Measurements from ENCODE around the gene BANP.
"Not testable (repeated sequence)": the region's sequence is repeated elsewhere in the genome, so short reads cannot be mapped to it uniquely, and the experiment has no call there.

The BANP gene

GRCh38 chr16:87950765-87951551, at the start of gene BANP:
Gene BANP, plus strand, starts transcription at chr16:87951434. Its CDS starts 23,682 bp downstream, at chr16:87975116.
- no peaks in the 10 kb centered on the region for H3K9me3 Mint-ChIP-seq
- peak within 1 kb of the TSS; percentile 100 for H3K27ac Mint-ChIP-seq
- peak; percentile 55 to 63 (median 62) for TF ChIP-seq CTCF (IDR thresholded peaks at IDR 0.05; ENCODE audit: unreplicated experiment in 3 of 3)
- H3K36me3 Mint-ChIP-seq (ENCODE audit: low read depth), result peaks cover 6% of the 10 kb centered on the region
- peak within 1 kb of the TSS; percentile 95 to 99 (median 99) for H3K4me3 Mint-ChIP-seq
- H3K27me3 Mint-ChIP-seq (ENCODE audit: low read depth), result no peaks in the 10 kb centered on the region
- H3K4me1 Mint-ChIP-seq, result peaks cover 49% of the 10 kb centered on the region

GRCh38 chr16:87904963-87905362, 46.3 kb upstream of the BANP start:
- H3K27me3 Mint-ChIP-seq (ENCODE audit: low read depth), result peaks cover 45% of the 10 kb centered on the region
- not testable (repeated sequence) for H3K36me3 Mint-ChIP-seq (ENCODE audit: low read depth); H3K9me3 Mint-ChIP-seq; H3K4me3 Mint-ChIP-seq; H3K27ac Mint-ChIP-seq; H3K4me1 Mint-ChIP-seq

- H3K9me3 Mint-ChIP-seq; H3K4me1 Mint-ChIP-seq; H3K36me3 Mint-ChIP-seq (ENCODE audit: low read depth); H3K4me3 Mint-ChIP-seq; H3K27ac Mint-ChIP-seq: not testable (repeated sequence)
- peaks cover 45% of the 10 kb centered on the region for H3K27me3 Mint-ChIP-seq (ENCODE audit: low read depth)
These were observed 45.7 kb upstream of the BANP start for GRCh38 chr16:87905521-87905920.

- H3K36me3 Mint-ChIP-seq (ENCODE audit: low read depth); H3K9me3 Mint-ChIP-seq; H3K4me3 Mint-ChIP-seq; H3K4me1 Mint-ChIP-seq; H3K27ac Mint-ChIP-seq: not testable (repeated sequence)
- peaks cover 45% of the 10 kb centered on the region for H3K27me3 Mint-ChIP-seq (ENCODE audit: low read depth)
These were observed 43.1 kb upstream of the BANP start for GRCh38 chr16:87908101-87908500.

GRCh38 chr16:87909203-87909935, 41.9 kb upstream of the BANP start:
- H3K27me3 Mint-ChIP-seq (ENCODE audit: low read depth), result peaks cover 48% of the 10 kb centered on the region
- not testable (repeated sequence) for H3K27ac Mint-ChIP-seq; H3K9me3 Mint-ChIP-seq; H3K36me3 Mint-ChIP-seq (ENCODE audit: low read depth); H3K4me1 Mint-ChIP-seq; H3K4me3 Mint-ChIP-seq
- peak; percentile 93 to 94 (median 93) for TF ChIP-seq CTCF (IDR thresholded peaks at IDR 0.05; ENCODE audit: unreplicated experiment in 3 of 3)

GRCh38 chr16:87911106-87911763, 40.0 kb upstream of the BANP start:
- peaks cover 50% of the 10 kb centered on the region for H3K27me3 Mint-ChIP-seq (ENCODE audit: low read depth)
- not testable (repeated sequence) for H3K4me1 Mint-ChIP-seq; H3K9me3 Mint-ChIP-seq; H3K36me3 Mint-ChIP-seq (ENCODE audit: low read depth); H3K27ac Mint-ChIP-seq; H3K4me3 Mint-ChIP-seq

- not testable (repeated sequence) for H3K4me3 Mint-ChIP-seq; H3K9me3 Mint-ChIP-seq; H3K27ac Mint-ChIP-seq; H3K4me1 Mint-ChIP-seq; H3K36me3 Mint-ChIP-seq (ENCODE audit: low read depth)
- H3K27me3 Mint-ChIP-seq (ENCODE audit: low read depth), result peaks cover 45% of the 10 kb centered on the region
These were observed 38.5 kb upstream of the BANP start for GRCh38 chr16:87912691-87913090.

GRCh38 chr16:87914021-87914725, 37.1 kb upstream of the BANP start:
- H3K27me3 Mint-ChIP-seq (ENCODE audit: low read depth), result peaks cover 40% of the 10 kb centered on the region
- H3K36me3 Mint-ChIP-seq (ENCODE audit: low read depth); H3K9me3 Mint-ChIP-seq; H3K27ac Mint-ChIP-seq; H3K4me3 Mint-ChIP-seq; H3K4me1 Mint-ChIP-seq: not testable (repeated sequence)

Data from nephron (organoid).